Measurements from ENCODE around the gene CACNA1H. TPM values are rescaled to one million over a fixed set of nuclear protein-coding genes. Genes with fewer than 3 reads are reported as not detected.

Gene CACNA1H
- total and polyA plus RNA-seq, 2 of the 8 experiments (the other 6 are each of a cell fraction or from before 2014, with no cell fraction given) = 14.0 to 28.7 TPM

- no peak for FAIRE-seq
- no peak overlapping the region for H3K4ac ChIP-seq (replicated peaks; ENCODE audit: insufficient read length, low read depth, low read length)
Measured at GRCh38 chr16:1199347-1200013, 46.6 kb downstream of the CACNA1H start.

More at GRCh38 chr16:1199347-1200013, 46.6 kb downstream of the CACNA1H start:
- H3K4me3 ChIP-seq (ENCODE audit: extremely low read depth in 1 of 4, insufficient read depth in 2 of 4, low read depth in 3 of 4, low read length in 4 of 4) = no peak overlapping the region
- no peak for TF ChIP-seq KDM1A (IDR thresholded peaks at IDR 0.05; ENCODE audit: borderline replicate concordance, low read length)
- TF ChIP-seq CTBP2 (IDR thresholded peaks at IDR 0.05; ENCODE audit: borderline replicate concordance, insufficient read depth, insufficient read length, low read length) = no peak
- TF ChIP-seq MAX (IDR thresholded peaks at IDR 0.05) = no peak
- TF ChIP-seq YY1 (IDR thresholded peaks at IDR 0.05; ENCODE audit: low read depth, low read length) = no peak
- no peak overlapping the region for H2BK12ac ChIP-seq (ENCODE audit: low read depth, low read length)
- H3K23ac ChIP-seq (ENCODE audit: insufficient read length) = no peak overlapping the region
- no peak overlapping the region for H3K27ac ChIP-seq (ENCODE audit: low read depth, low read length)
- H3K9me3 ChIP-seq (ENCODE audit: insufficient read depth in 2 of 2, low read depth in 1 of 2, low read length in 1 of 2) = no peaks in the 10 kb centered on the region
- H2BK15ac ChIP-seq (ENCODE audit: low read length) = no peak overlapping the region
- no peak overlapping the region for H3K56ac ChIP-seq (replicated peaks; ENCODE audit: insufficient read length, low read depth, low read length)
- no peak overlapping the region for H4K8ac ChIP-seq (ENCODE audit: extremely low read depth, insufficient read depth, low read length)
- H3K36me3 ChIP-seq (ENCODE audit: control insufficient read depth in 2 of 4, insufficient read depth in 4 of 4, low read length in 3 of 4) = peaks cover 0 to 20% (median 3%) of the 10 kb centered on the region in 4 experiments; a peak in 4 of 8 replicates
- H2BK120ac ChIP-seq (replicated peaks; ENCODE audit: low read depth, low read length) = no peak overlapping the region
- H3K79me2 ChIP-seq (ENCODE audit: control insufficient read depth in 1 of 2, insufficient read depth in 2 of 2, low read length in 2 of 2) = no peaks in the 10 kb centered on the region
- no peak overlapping the region for H3K4me2 ChIP-seq (ENCODE audit: insufficient read depth in 1 of 2, low read depth in 2 of 2, low read length in 2 of 2)
- no peak overlapping the region for H2BK20ac ChIP-seq (ENCODE audit: low read length)
- H3K18ac ChIP-seq (ENCODE audit: extremely low read depth, low read length) = no peak overlapping the region
- DNase-seq (ENCODE audit: low read depth in 1 of 2, low spot score in 2 of 2) = no peak
- H3K9ac ChIP-seq (replicated peaks in 1 of 4; ENCODE audit: extremely low read depth in 1 of 4, low read depth in 3 of 4, low read length in 3 of 4) = no peak overlapping the region
- H3K4me1 ChIP-seq (replicated peaks in 1 of 4; ENCODE audit: control insufficient read depth in 3 of 4, insufficient read depth in 4 of 4, low read length in 3 of 4) = peaks cover 0 to 4% (median 1%) of the 10 kb centered on the region in 4 experiments; a peak in 3 of 7 replicates
- no peak overlapping the region for H2AK5ac ChIP-seq (ENCODE audit: low read depth, low read length)
- H2BK5ac ChIP-seq (ENCODE audit: low read depth, low read length) = peak overlapping the region; percentile 56
- peaks cover 2 to 27% of the 10 kb centered on the region in 2 experiments for H4K20me1 ChIP-seq (replicated peaks in 1 of 2; ENCODE audit: control insufficient read depth in 1 of 2, insufficient read depth in 2 of 2, low read length in 2 of 2)
- no peaks in the 10 kb centered on the region for H3K27me3 ChIP-seq (replicated peaks in 1 of 4; ENCODE audit: control insufficient read depth in 3 of 4, extremely low read depth in 1 of 4, insufficient read depth in 3 of 4, low read length in 3 of 4)
- WGBS, 2 experiments (ENCODE audit: extremely low coverage in 1 of 2, insufficient coverage in 1 of 2, insufficient read length in 1 of 2, insufficient replicate concordance in 2 of 2, low coverage in 1 of 2, low lambda C conversion rate in 2 of 2, missing lambda C conversion rate in 1 of 2) = 78% methylated on average over 7 of the region's 19 CpGs; no CpG with 5 or more reads in 1 of the 2 experiments
- no peaks in the 10 kb centered on the region; the same call in 1 of the 2 replicates for H3K79me1 ChIP-seq (ENCODE audit: low read depth, low read length)
- H4K5ac ChIP-seq (ENCODE audit: insufficient read length, low read depth, low read length) = no peak overlapping the region
- no peak overlapping the region for H3K14ac ChIP-seq (ENCODE audit: insufficient read length)
- no peak overlapping the region for H2AFZ ChIP-seq (ENCODE audit: low read length)
- no peak overlapping the region for H4K91ac ChIP-seq (replicated peaks; ENCODE audit: insufficient read length, low read length)
- POLR2A ChIA-PET (ENCODE audit: partially characterized antibody) = no interaction called here
- CTCF ChIA-PET (ENCODE audit: partially characterized antibody) = no interaction called here
- no peaks in the 10 kb centered on the region for H3K23me2 ChIP-seq (ENCODE audit: low read depth, low read length)
